ENCODE results near the gene PDLIM1.

DNA sequence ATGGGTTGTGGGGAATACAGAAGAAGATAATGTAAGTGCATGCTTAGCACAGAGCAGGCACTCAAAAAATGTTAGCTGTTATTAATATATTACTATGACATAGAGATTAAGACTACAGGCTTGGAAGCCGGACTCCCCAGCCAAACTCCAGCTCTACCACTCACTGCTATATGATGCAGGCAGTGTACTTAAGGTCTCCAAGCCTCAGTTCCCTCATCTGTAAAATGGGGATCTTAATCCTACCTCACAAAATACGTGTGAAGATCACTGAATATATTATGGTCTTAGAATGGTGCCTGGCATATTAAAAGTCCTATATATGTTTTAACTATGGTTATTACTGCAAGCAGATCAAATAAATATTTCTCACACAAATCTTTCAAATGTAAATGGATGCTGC is 5.2 kb downstream of the PDLIM1 start:
- TF ChIP-seq CTCF (conservative IDR thresholded peaks at IDR 0.05): no peak
- no peak for TF ChIP-seq EZH2 (IDR thresholded peaks at IDR 0.05; ENCODE audit: low read depth)
